COLO668 (cell line): Measurements from ENCODE around the gene RUFY2.
"Not testable (repeated sequence)": the region's sequence is repeated elsewhere in the genome, so short reads cannot be mapped to it uniquely, and the experiment has no call there.

Source experiments
- DNase-seq: peaks from one replicate; lab custom pipeline; 2025; ENCODE audit not compliant: unreplicated experiment; lab: John Stamatoyannopoulos, UW

The RUFY2 gene

GRCh38 chr10:68329506-68329861 is 77.6 kb downstream of the RUFY2 start:
- no peak for DNase-seq

GRCh38 chr10:68327889-68328786 is 78.9 kb downstream of the RUFY2 start:
- DNase-seq = no peak

- not testable (repeated sequence) for DNase-seq
Observed at GRCh38 chr10:68324396-68324795, 82.7 kb downstream of the RUFY2 start.

GRCh38 chr10:68318331-68319059 is 88.6 kb downstream of the RUFY2 start:
- DNase-seq = no peak

GRCh38 chr10:68315582-68315981 is 91.5 kb downstream of the RUFY2 start:
- no peak for DNase-seq

- not testable (repeated sequence) for DNase-seq
Observed at GRCh38 chr10:68314930-68315329, 92.1 kb downstream of the RUFY2 start.

GRCh38 chr10:68310531-68310930 is 96.5 kb downstream of the RUFY2 start:
- no peak for DNase-seq

- DNase-seq = no peak
Observed at GRCh38 chr10:68305854-68306253, 101.2 kb downstream of the RUFY2 start.

GRCh38 chr10:68303849-68304412 is 103.1 kb downstream of the RUFY2 start:
- DNase-seq = peak; percentile 11

- DNase-seq = no peak
Observed at GRCh38 chr10:68302871-68303270, 104.2 kb downstream of the RUFY2 start.

- DNase-seq = no peak
Observed at GRCh38 chr10:68302503-68302823, 104.6 kb downstream of the RUFY2 start.

- DNase-seq = no peak
Observed at GRCh38 chr10:68301790-68302502, 105.1 kb downstream of the RUFY2 start.

- no peak for DNase-seq
Observed at GRCh38 chr10:68301301-68301700, 105.8 kb downstream of the RUFY2 start.

GRCh38 chr10:68296843-68297663 is 110.0 kb downstream of the RUFY2 start:
- no peak for DNase-seq
